Spleen (tissue), 11 donors: Measurements from ENCODE around the gene LAIR2. TPM values are rescaled to one million over a fixed set of nuclear protein-coding genes. Genes with fewer than 3 reads are reported as not detected.
"Not testable (repeated sequence)": the region's sequence is repeated elsewhere in the genome, so short reads cannot be mapped to it uniquely, and the experiment has no call there.

Source experiments
- DNase-seq: peaks from one replicate; pipeline ENCODE4 v3.0.0-alpha.2; 2020
- H3K27ac ChIP-seq, 8 donors: fragments of 200-600 bp; sonication (generic) in 7 of 8; 1 replicate in 4 of 8; 2 replicates in 4 of 8; pipeline versions ENCODE4 v1.5.0 to v1.8.0; 2016 to 2021; ENCODE audit warnings: inconsistent platforms in 4 of 8, mild to moderate bottlenecking in 4 of 8, moderate library complexity in 1 of 8
- H3K27me3 ChIP-seq, 7 donors: fragments of 200-600 bp; sonication (generic) in 6 of 7; replicated peaks in 1 of 7; 1 replicate in 4 of 7; 2 replicates in 3 of 7; pipeline versions ENCODE4 v1.5.0 to v1.8.0; 2016 to 2021; ENCODE audit warnings: inconsistent platforms in 3 of 7, mild to moderate bottlenecking in 1 of 7
- H3K36me3 ChIP-seq, 6 donors: fragments of 200-600 bp; sonication (generic) in 5 of 6; 1 replicate in 4 of 6; 2 replicates in 2 of 6; pipeline versions ENCODE4 v1.5.0 to v1.8.0; 2016 to 2021; ENCODE audit warnings: inconsistent platforms in 2 of 6
- H3K4me1 ChIP-seq, 6 donors: fragments of 200-600 bp; sonication (generic) in 5 of 6; 1 replicate in 3 of 6; 2 replicates in 3 of 6; pipeline versions ENCODE4 v1.5.0 to v1.8.0; 2016 to 2021; ENCODE audit warnings: inconsistent platforms in 3 of 6
- H3K4me3 ChIP-seq, 8 donors: fragments of 200-600 bp; sonication (generic) in 7 of 8; 1 replicate in 4 of 8; 2 replicates in 4 of 8; pipeline versions ENCODE4 v1.5.0 to v1.8.0; 2016 to 2021; ENCODE audit warnings: inconsistent platforms in 4 of 8, mild to moderate bottlenecking in 4 of 8, moderate library complexity in 2 of 8
- H3K9me3 ChIP-seq, 8 donors: fragments of 200-600 bp; sonication (generic) in 7 of 8; 1 replicate in 4 of 8; 2 replicates in 4 of 8; pipeline versions ENCODE4 v1.5.0 to v1.8.0; 2016 to 2021; ENCODE audit warnings: inconsistent platforms in 4 of 8
- POLR2A ChIP-seq, 3 donors: fragments of 450-650 bp; IDR thresholded peaks; one replicate each; pipeline ENCODE4 v1.5.1; 2017; ENCODE audit warnings: antibody characterized with exemption in 3 of 3, mild to moderate bottlenecking in 1 of 3
- POLR2AphosphoS5 ChIP-seq, 3 donors: sonication (generic); formaldehyde crosslinking; IDR thresholded peaks; one replicate each; pipeline ENCODE4 v1.5.1; 2017; ENCODE audit warnings: antibody characterized with exemption in 3 of 3
- WGBS, 5 donors: extraction: QIAGEN DNeasy Blood & Tissue Kit in 3 of 5; methylation state at CpG; one replicate each; pipeline versions ENCODE4 v1.1.5 to v1.1.7; 2013 to 2018; 5-methylcytosine and 5-hydroxymethylcytosine counted together
- intact Hi-C: fragments of 100-400 bp; cut with DNase I; formaldehyde crosslinking; loops from one replicate; pipeline ENCODE4 v1.15.0; 2023; ENCODE audit warnings: low total_unique reads
- polyA plus RNA-seq, 3 donors: library from polyadenylated mRNA; stranded (reverse); fragments of 200-250 nt; gene quantifications; one replicate each; pipeline ENCODE4 v1.2.1, GENCODE V29; 2013
- total RNA-seq, 7 donors: library from RNA; depleted of rRNA in 3 of 7; stranded (reverse); fragments of >200 nt in 3 of 7; fragmentation: NEBNext Ultra II Directional in 4 of 7; extraction: Animal tissue kit (Norgen Biotek cat#: 25700) in 4 of 7; gene quantifications; one replicate each; pipeline versions ENCODE4 v1.1.0 to v1.2.1, GENCODE V29; 2016 to 2021
- TF ChIP-seq, protein P1 (sequence below), 11 experiments: fragments of 200-600 bp in 7 of 11; fragments of 450-650 bp in 4 of 11; sonication (generic) in 4 of 11; IDR thresholded peaks in 8 of 11; conservative IDR thresholded peaks in 3 of 11; 1 replicate in 7 of 11; 2 replicates in 4 of 11; pipeline versions ENCODE4 v1.4.0 to v1.8.0; 2016 to 2021; ENCODE audit warnings: antibody characterized with exemption in 11 of 11, inconsistent platforms in 4 of 11, mild to moderate bottlenecking in 1 of 11
- donor health status: healthy with polysubstance abuse.
- donor health status: DM: no; HTN: no; CAD: no; lungs with moderate emphysema.
- donor health status: DM: no; HTN: no; CAD: no.
- donor health status: Bipolar disorder and iron deficiency.
- donor health status: healthy.
- donor health status: DM: no; HTN: no; CAD: no.
- donor health status: DM: yes; HTN: yes; CAD: no.

The LAIR2 gene
- total and polyA plus RNA-seq, 10 donors, result 0.28 to 4.9 (median 3.1) TPM; not detected in 4

DNA sequence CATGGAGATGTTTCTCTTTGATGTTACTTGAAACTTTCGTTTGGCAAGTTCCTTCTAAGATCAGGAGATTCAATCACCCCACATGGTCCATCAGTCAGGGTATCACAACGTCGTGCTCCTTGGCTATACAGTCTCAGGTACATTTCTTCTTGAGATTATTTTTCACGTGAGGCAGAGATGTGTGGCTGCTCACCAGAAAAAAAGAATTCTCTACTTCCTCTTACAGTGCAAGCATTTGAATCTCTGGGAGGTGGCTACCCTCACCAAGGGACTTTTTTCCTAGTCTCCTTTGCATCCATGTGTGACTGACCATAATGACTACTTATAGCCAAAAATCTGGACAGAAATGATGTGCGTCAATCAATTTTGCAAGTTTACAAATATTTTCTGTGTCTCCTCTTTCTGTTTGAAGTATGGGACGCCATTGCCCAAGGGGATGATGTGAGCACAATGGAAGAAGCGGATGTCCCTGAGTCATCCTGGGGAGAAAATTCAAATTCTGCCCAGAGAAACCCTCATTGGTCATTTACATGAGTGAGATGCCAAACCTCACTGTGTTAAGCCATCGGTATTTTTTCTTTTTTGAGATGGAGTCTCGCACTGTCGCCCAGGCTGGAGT is 8.6 kb upstream of the LAIR2 start:
- 65 to 75% (median 72%) methylated on average over 10 of the region's 10 CpGs for WGBS, 5 donors
- TF ChIP-seq POLR2A (IDR thresholded peaks at IDR 0.05), result no peak
- TF ChIP-seq, protein P1, sequence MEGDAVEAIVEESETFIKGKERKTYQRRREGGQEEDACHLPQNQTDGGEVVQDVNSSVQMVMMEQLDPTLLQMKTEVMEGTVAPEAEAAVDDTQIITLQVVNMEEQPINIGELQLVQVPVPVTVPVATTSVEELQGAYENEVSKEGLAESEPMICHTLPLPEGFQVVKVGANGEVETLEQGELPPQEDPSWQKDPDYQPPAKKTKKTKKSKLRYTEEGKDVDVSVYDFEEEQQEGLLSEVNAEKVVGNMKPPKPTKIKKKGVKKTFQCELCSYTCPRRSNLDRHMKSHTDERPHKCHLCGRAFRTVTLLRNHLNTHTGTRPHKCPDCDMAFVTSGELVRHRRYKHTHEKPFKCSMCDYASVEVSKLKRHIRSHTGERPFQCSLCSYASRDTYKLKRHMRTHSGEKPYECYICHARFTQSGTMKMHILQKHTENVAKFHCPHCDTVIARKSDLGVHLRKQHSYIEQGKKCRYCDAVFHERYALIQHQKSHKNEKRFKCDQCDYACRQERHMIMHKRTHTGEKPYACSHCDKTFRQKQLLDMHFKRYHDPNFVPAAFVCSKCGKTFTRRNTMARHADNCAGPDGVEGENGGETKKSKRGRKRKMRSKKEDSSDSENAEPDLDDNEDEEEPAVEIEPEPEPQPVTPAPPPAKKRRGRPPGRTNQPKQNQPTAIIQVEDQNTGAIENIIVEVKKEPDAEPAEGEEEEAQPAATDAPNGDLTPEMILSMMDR (IDR thresholded peaks at IDR 0.05 in 8 of 11, conservative IDR thresholded peaks at IDR 0.05 in 3 of 11), result no peak
- TF ChIP-seq POLR2AphosphoS5 (IDR thresholded peaks at IDR 0.05), result no peak

DNA sequence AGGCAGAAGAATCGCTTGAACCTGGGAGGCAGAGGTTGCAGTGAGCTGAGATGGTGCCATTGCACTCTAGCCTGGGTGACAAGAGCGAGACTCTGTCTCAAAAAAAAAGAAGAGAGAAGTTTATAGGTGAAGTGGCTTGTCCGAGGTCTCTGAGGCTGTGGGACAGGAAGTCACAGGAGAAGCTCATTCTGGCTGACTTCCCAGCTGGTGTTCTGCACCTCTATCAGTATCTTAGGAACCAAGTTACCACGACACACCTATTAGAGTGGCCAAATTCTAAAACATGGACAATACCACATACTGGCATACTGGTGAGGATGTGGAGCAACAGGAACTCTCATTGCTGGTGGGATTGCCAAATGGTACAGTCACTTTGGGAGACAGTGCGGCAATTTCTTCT is 7.3 kb upstream of the LAIR2 start:
- DNase-seq, H3K4me3 ChIP-seq, H3K27ac ChIP-seq, H3K4me1 ChIP-seq, intact Hi-C loops, H3K9me3 ChIP-seq, H3K36me3 ChIP-seq: not testable (repeated sequence)
- 36 to 52% (median 41%) methylated on average over 4 to 5 of the region's 5 CpGs for WGBS, 5 donors
- H3K27me3 ChIP-seq, result peaks cover 0 to 76% (median 5%) of the 10 kb centered on the region in 7 donors

More for the DNA sequence above, 8.6 kb upstream of the LAIR2 start:
- Histone ChIP-seq H3K4me3 (no peak overlapping the region), H3K27ac (no peak overlapping the region), H3K4me1 (no peaks in the 10 kb centered on the region), H3K36me3 (no peaks in the 10 kb centered on the region), H3K9me3 (no peaks in the 10 kb centered on the region), H3K27me3 (peaks cover 0 to 80% (median 5%) of the 10 kb centered on the region in 7 donors)
- DNase-seq, result no peak
- intact Hi-C loops, result no loop called here

DNA sequence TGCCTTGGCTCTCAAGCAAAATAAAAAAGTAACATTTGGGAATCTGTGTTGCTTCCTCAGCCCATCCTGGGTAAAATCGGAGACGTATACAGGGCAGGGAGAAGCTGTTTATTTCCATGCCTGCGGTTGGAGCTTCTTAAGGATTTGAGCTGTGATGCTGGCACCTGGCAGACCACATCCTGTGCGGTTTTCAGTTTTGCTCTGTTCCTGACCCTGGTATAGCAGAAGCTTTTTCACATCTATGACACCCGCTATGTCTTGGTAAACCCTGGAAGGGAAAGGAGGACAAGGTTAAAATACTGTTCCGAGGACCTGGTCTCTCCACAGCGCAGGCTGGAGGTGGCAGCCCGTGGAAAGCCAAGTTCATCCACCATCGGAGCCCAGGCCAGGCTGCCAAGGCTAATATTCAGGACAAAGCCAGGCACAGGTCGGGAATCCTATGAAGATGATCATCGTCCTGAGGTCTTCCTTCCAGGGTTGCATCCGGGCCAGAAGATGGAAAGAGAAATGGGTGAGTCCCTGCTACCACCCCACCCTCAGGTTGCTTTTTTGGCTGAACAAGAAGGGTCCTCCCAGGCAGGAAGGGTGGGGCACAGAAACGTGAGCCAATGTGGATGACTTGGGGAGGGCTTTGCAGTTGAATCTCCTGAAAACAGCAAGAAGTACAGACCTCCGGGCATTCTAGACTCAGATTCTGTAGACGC is 4.7 kb upstream of the LAIR2 start:
- DNase-seq, H3K36me3 ChIP-seq, H3K4me1 ChIP-seq, intact Hi-C loops, H3K9me3 ChIP-seq: not testable (repeated sequence)
- Histone ChIP-seq H3K27ac (peak overlapping the region in 2 of 8 donors; percentile 25 to 50), H3K4me3 (peak overlapping the region in 2 of 8 donors; percentile 23 to 56), H3K27me3 (peaks cover 0 to 73% (median under 1%) of the 10 kb centered on the region in 7 donors)
- WGBS, 5 donors, result 48 to 68% (median 53%) methylated on average over 6 to 9 of the region's 15 CpGs

DNA sequence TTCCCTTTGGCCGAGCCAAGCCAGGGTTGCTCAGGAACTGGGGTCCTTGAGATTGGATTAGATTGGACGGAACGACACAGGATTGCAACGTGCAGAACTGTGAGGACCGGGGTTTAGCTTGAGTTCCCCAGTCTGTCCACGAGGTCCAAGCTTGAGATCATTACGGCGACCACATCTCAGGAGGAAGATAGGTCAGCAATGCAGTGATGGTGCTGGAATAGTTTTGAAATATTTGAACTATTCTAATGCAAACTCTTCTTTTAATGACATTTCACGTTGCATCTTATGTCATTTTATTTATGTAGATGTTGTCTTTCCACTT is 4.2 kb upstream of the LAIR2 start:
- WGBS, 5 donors, result 63 to 83% (median 68%) methylated on average over 8 to 9 of the region's 9 CpGs
- intact Hi-C loops, H3K9me3 ChIP-seq, H3K4me1 ChIP-seq, H3K36me3 ChIP-seq, DNase-seq: not testable (repeated sequence)
- Histone ChIP-seq H3K4me3 (peak overlapping the region in 2 of 8 donors; percentile 23 to 56), H3K27ac (peak overlapping the region in 2 of 8 donors; percentile 25 to 50), H3K27me3 (peaks cover 0 to 72% (median 0%) of the 10 kb centered on the region in 7 donors)

DNA sequence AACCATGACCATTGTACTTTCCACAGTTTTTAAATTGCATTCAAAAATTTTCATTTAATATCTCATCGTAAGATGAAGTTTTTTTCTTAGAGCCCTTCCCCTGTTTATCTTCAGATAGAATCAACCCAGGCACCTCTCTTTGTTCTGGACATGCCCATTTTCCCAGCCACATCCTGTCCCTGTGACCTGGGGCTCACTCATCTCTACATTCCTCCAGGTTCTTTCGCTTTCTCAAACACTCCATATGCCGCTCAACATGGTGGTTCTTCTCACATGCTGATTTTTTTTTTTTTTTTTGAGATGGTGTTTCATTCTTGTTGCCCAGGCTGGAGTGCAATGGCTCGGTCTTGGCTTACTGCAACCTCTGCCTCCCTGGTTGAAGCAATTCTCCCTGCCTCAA is 2.9 kb downstream of the LAIR2 start:
- H3K4me3 ChIP-seq, DNase-seq, H3K27ac ChIP-seq, intact Hi-C loops, H3K36me3 ChIP-seq, H3K9me3 ChIP-seq, H3K4me1 ChIP-seq: not testable (repeated sequence)
- peaks cover 0 to 61% (median 0%) of the 10 kb centered on the region in 7 donors for H3K27me3 ChIP-seq
- WGBS, 5 donors, result 78 to 87% (median 83%) methylated on average over 4 of the region's 4 CpGs

DNA sequence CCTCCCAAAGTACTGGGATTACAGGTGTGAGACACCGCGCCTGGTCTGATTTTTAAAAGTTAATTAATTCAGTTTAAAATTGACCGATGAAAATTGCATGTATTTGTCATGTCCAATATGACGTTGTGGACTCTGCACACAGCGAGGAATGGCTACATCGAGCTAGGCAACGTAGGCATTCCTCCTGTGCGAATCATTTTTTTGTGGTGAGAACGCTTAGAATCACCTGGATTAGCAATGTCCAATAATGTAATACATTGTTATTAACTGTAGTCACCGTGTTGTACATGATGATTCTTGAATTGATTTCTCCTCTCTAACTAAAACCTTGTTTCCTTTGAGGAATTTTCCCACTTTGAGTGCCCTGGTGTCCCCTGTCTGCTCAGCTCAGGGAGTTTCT is 3.4 kb downstream of the LAIR2 start:
- H3K27ac ChIP-seq, result peak overlapping the region in 1 of 8 donors; percentile 1
- H3K4me3 ChIP-seq, result no peak overlapping the region
- H3K36me3 ChIP-seq, result no peaks in the 10 kb centered on the region
- peaks cover 0 to 56% (median 0%) of the 10 kb centered on the region in 7 donors for H3K27me3 ChIP-seq
- no peaks in the 10 kb centered on the region for H3K9me3 ChIP-seq
- intact Hi-C loops, result no loop called here
- peaks cover 0 to 8% (median 2%) of the 10 kb centered on the region in 6 donors for H3K4me1 ChIP-seq
- 63 to 89% (median 77%) methylated on average over 10 of the region's 10 CpGs for WGBS, 5 donors
- no peak for TF ChIP-seq POLR2AphosphoS5 (IDR thresholded peaks at IDR 0.05)
- TF ChIP-seq, protein P1 (IDR thresholded peaks at IDR 0.05 in 8 of 11, conservative IDR thresholded peaks at IDR 0.05 in 3 of 11), result no peak
- TF ChIP-seq POLR2A (IDR thresholded peaks at IDR 0.05), result no peak
- DNase-seq, result no peak

DNA sequence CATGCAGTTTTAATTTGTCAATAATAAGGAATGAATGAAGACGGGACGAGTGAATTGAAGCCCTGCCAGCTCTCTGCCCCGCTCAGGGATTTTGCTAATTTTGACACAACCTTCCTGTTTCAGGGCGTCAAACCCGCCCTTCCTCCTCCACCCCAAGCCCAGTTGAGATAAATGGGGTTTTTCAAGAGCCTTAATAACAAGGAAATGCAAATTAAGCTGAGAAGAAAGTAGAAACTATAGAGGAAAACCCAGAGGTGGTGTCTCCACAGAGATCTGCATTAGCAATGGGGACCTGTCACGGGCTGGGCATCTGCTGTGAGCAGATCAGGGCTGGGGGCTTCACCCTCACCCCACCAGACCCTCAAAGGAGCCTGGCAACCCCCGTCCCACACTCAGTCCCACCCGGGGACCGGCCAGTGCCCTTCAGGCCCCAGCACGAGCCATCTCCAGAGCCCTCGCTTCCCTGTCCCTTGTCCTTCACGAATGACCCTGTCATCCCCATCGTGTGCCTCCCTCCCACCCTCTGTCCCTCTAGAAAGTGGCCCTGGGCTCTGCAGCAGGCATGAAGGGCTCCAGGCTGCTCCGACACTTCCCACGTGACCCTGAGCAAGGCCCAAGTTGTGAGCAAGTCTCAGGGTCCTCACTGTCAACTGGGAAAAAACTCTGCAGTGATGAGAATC is 4.5 kb downstream of the LAIR2 start:
- H3K36me3 ChIP-seq, H3K4me1 ChIP-seq, H3K9me3 ChIP-seq, H3K4me3 ChIP-seq, intact Hi-C loops: not testable (repeated sequence)
- WGBS, 5 donors, result 54 to 67% (median 56%) methylated on average over 10 to 11 of the region's 15 CpGs
- peak; percentile 75 for DNase-seq
- Histone ChIP-seq H3K27me3 (peaks cover 0 to 59% (median 0%) of the 10 kb centered on the region in 7 donors), H3K27ac (peak overlapping the region in 3 of 8 donors; percentile 57 to 65 (median 64))
